Measurements from ENCODE around the gene NPVF.

NPVF gene

GRCh38 chr7:25196132-25196896 is 32.0 kb downstream of the NPVF start:
- Histone ChIP-seq H3K36me3 (no peaks in the 10 kb centered on the region), H3K9me3 (no peaks in the 10 kb centered on the region), H3K4me1 (ENCODE audit: control insufficient read depth in 1 of 2, insufficient read depth in 1 of 2, low read depth in 1 of 2, low read length in 1 of 2) (no peaks in the 10 kb centered on the region), H3K27ac (no peak overlapping the region), H3K4me3 (ENCODE audit: low read depth in 1 of 2, low read length in 1 of 2) (no peak overlapping the region), H3K27me3 (peaks cover 24% of the 10 kb centered on the region)
- no peak for TF ChIP-seq CTCF (IDR thresholded peaks at IDR 0.05)

- Histone ChIP-seq H3K4me1 (ENCODE audit: control insufficient read depth in 1 of 2, insufficient read depth in 1 of 2, low read depth in 1 of 2, low read length in 1 of 2) (no peaks in the 10 kb centered on the region), H3K36me3 (no peaks in the 10 kb centered on the region), H3K27ac (no peak overlapping the region), H3K27me3 (peaks cover 12% of the 10 kb centered on the region), H3K4me3 (ENCODE audit: low read depth in 1 of 2, low read length in 1 of 2) (no peak overlapping the region), H3K9me3 (no peaks in the 10 kb centered on the region)
- no peak for TF ChIP-seq CTCF (IDR thresholded peaks at IDR 0.05)
Measured at GRCh38 chr7:25194036-25194435, 34.2 kb downstream of the NPVF start.

GRCh38 chr7:25192043-25192442 is 36.2 kb downstream of the NPVF start:
- H3K9me3 ChIP-seq: no peaks in the 10 kb centered on the region
- no peak for TF ChIP-seq CTCF (IDR thresholded peaks at IDR 0.05)
- no peaks in the 10 kb centered on the region for H3K27me3 ChIP-seq
- H3K4me3 ChIP-seq (ENCODE audit: low read depth in 1 of 2, low read length in 1 of 2): no peak overlapping the region
- H3K4me1 ChIP-seq (ENCODE audit: control insufficient read depth in 1 of 2, insufficient read depth in 1 of 2, low read depth in 1 of 2, low read length in 1 of 2): no peaks in the 10 kb centered on the region
- no peaks in the 10 kb centered on the region for H3K36me3 ChIP-seq
- H3K27ac ChIP-seq: no peak overlapping the region

GRCh38 chr7:25189197-25189596 is 39.1 kb downstream of the NPVF start:
- H3K36me3 ChIP-seq: no peaks in the 10 kb centered on the region
- H3K4me1 ChIP-seq (ENCODE audit: control insufficient read depth in 1 of 2, insufficient read depth in 1 of 2, low read depth in 1 of 2, low read length in 1 of 2): no peaks in the 10 kb centered on the region
- no peak overlapping the region for H3K4me3 ChIP-seq (ENCODE audit: low read depth in 1 of 2, low read length in 1 of 2)
- no peak overlapping the region for H3K27ac ChIP-seq
- H3K9me3 ChIP-seq: no peaks in the 10 kb centered on the region
- TF ChIP-seq CTCF (IDR thresholded peaks at IDR 0.05): no peak
- H3K27me3 ChIP-seq: peaks cover 11% of the 10 kb centered on the region

- no peak overlapping the region for H3K4me3 ChIP-seq (ENCODE audit: low read depth in 1 of 2, low read length in 1 of 2)
- no peaks in the 10 kb centered on the region for H3K9me3 ChIP-seq
- H3K4me1 ChIP-seq (ENCODE audit: control insufficient read depth in 1 of 2, insufficient read depth in 1 of 2, low read depth in 1 of 2, low read length in 1 of 2): no peaks in the 10 kb centered on the region
- H3K36me3 ChIP-seq: no peaks in the 10 kb centered on the region
- no peak for TF ChIP-seq CTCF (IDR thresholded peaks at IDR 0.05)
- H3K27ac ChIP-seq: no peak overlapping the region
- peaks cover 22% of the 10 kb centered on the region for H3K27me3 ChIP-seq
Measured at GRCh38 chr7:25187932-25188331, 40.4 kb downstream of the NPVF start.
